M059J (cell line): ENCODE measurements around the gene RNF123. TPM values are rescaled to one million over a fixed set of nuclear protein-coding genes. Genes with fewer than 3 reads are reported as not detected.
"Not testable (repeated sequence)": the region's sequence is repeated elsewhere in the genome, so short reads cannot be mapped to it uniquely, and the experiment has no call there.

ENCODE experiments used
- DNase-seq: peaks from one replicate; pipeline ENCODE4 v3.0.0-alpha.2; 2012; ENCODE audit warnings: low read depth
- total RNA-seq: library from RNA; depleted of rRNA; stranded (reverse); fragments of >200 nt; shearing (Covaris generic); gene quantifications from 2 replicates; pipeline ENCODE4 v1.2.3, GENCODE V29; 2014

The RNF123 gene
- total RNA-seq, 1 experiment from 2014 or later = 13.7 TPM

- no peak for DNase-seq
Observed at GRCh38 chr3:49680493-49681231, 8.7 kb upstream of the RNF123 start.

- DNase-seq = no peak
Observed at GRCh38 chr3:49681232-49681522, 8.2 kb upstream of the RNF123 start.

GRCh38 chr3:49681543-49681942 is 7.8 kb upstream of the RNF123 start:
- DNase-seq = no peak

GRCh38 chr3:49683162-49683561 is 6.2 kb upstream of the RNF123 start:
- no peak for DNase-seq

- DNase-seq = not testable (repeated sequence)
Observed at GRCh38 chr3:49684453-49684852, 4.9 kb upstream of the RNF123 start.

GRCh38 chr3:49685103-49685502 is 4.3 kb upstream of the RNF123 start:
- DNase-seq = not testable (repeated sequence)

- DNase-seq = not testable (repeated sequence)
Observed at GRCh38 chr3:49685846-49686245, 3.5 kb upstream of the RNF123 start.

- DNase-seq = not testable (repeated sequence)
Observed at GRCh38 chr3:49686346-49686745, 3.0 kb upstream of the RNF123 start.

GRCh38 chr3:49686769-49687423 is 2.5 kb upstream of the RNF123 start:
- DNase-seq = peak; percentile 47

GRCh38 chr3:49687424-49687795 is 1.9 kb upstream of the RNF123 start:
- DNase-seq = not testable (repeated sequence)

- not testable (repeated sequence) for DNase-seq
Observed at GRCh38 chr3:49688338-49689045, 865 bp upstream of the RNF123 start.

- not testable (repeated sequence) for DNase-seq
Observed at GRCh38 chr3:49689908-49690624, 709 bp downstream of the RNF123 start.

- not testable (repeated sequence) for DNase-seq
Observed at GRCh38 chr3:49690856-49691255, 1.5 kb downstream of the RNF123 start.

GRCh38 chr3:49691481-49691880 is 2.1 kb downstream of the RNF123 start:
- DNase-seq = not testable (repeated sequence)

- not testable (repeated sequence) for DNase-seq
Observed at GRCh38 chr3:49694409-49695070, 5.2 kb downstream of the RNF123 start.

GRCh38 chr3:49695350-49696015 is 6.1 kb downstream of the RNF123 start:
- not testable (repeated sequence) for DNase-seq

GRCh38 chr3:49699281-49699979 is 10.1 kb downstream of the RNF123 start:
- DNase-seq = no peak

- no peak for DNase-seq
Observed at GRCh38 chr3:49700014-49700413, 10.7 kb downstream of the RNF123 start.

- no peak for DNase-seq
Observed at GRCh38 chr3:49700453-49701128, 11.2 kb downstream of the RNF123 start.
